NT2/D1 (cell line): ENCODE measurements around the gene LHFPL6.

Experiments
- SUZ12 ChIP-seq: IDR thresholded peaks from 2 replicates; pipeline ENCODE4 v1.6.1; 2011; ENCODE audit not compliant: insufficient read length, insufficient read depth; ENCODE audit errors: extremely low read depth
- YY1 ChIP-seq: IDR thresholded peaks from 2 replicates; pipeline ENCODE4 v1.6.1; 2011; ENCODE audit not compliant: insufficient read length, insufficient read depth
- ZNF274 ChIP-seq: IDR thresholded peaks from 2 replicates; pipeline ENCODE4 v1.6.1; 2011; ENCODE audit warnings: mild to moderate bottlenecking, low read depth, low read length

- TF ChIP-seq ZNF274 (no peak), SUZ12 (no peak), YY1 (no peak)
These were observed 28.3 kb upstream of the LHFPL6 start for GRCh38 chr13:39631307-39631706.
